WERI-Rb-1 (cell line): Measurements from ENCODE around the gene ASIC3.

ENCODE experiments used
- DNase-seq: peaks from one replicate; pipeline ENCODE4 v3.0.0-alpha.2; 2020
- H3K27ac ChIP-seq: fragments of 250-450 bp; sonication (Bioruptor Pico); 2 replicates; pipeline ENCODE4 v1.5.1; 2020; ENCODE audit warnings: mild to moderate bottlenecking, moderate library complexity
- H3K27me3 ChIP-seq: fragments of 250-450 bp; sonication (Bioruptor Pico); 2 replicates; pipeline ENCODE4 v1.5.1; 2021; ENCODE audit warnings: mild to moderate bottlenecking, low read depth, moderate library complexity; ENCODE audit not compliant: insufficient read depth, severe bottlenecking
- H3K36me3 ChIP-seq: fragments of 250-450 bp; sonication (Bioruptor Pico); 2 replicates; pipeline ENCODE4 v1.5.1; 2020; ENCODE audit warnings: mild to moderate bottlenecking, moderate library complexity
- H3K4me3 ChIP-seq: 2 replicates; pipeline ENCODE4 v1.5.1; 2011; ENCODE audit warnings: low read depth, mild to moderate bottlenecking, control low read depth, low read length
- H3K9me3 ChIP-seq: fragments of 250-450 bp; sonication (Bioruptor Pico); 2 replicates; pipeline ENCODE4 v1.5.1; 2021; ENCODE audit warnings: mild to moderate bottlenecking, moderate library complexity; ENCODE audit not compliant: severe bottlenecking
- CTCF ChIP-seq: IDR thresholded peaks from 2 replicates; pipeline ENCODE4 v1.5.1; 2011; ENCODE audit warnings: low read depth, mild to moderate bottlenecking, control low read depth, inconsistent platforms, low read length

The ASIC3 gene

GRCh38 chr7:151047976-151048815 is at the start of gene ASIC3:
ASIC3 (plus strand) TSS chr7:151048531; CDS start chr7:151048886, 355 bp downstream.
- Histone ChIP-seq H3K4me3 (no peak within 1 kb of the TSS), H3K9me3 (no peaks in the 10 kb centered on the region), H3K36me3 (peaks cover 3% of the 10 kb centered on the region; the same call in 1 of the 2 replicates), H3K27me3 (no peaks in the 10 kb centered on the region), H3K27ac (no peak within 1 kb of the TSS)
- no peak for DNase-seq
- TF ChIP-seq CTCF = no peak

- Histone ChIP-seq H3K9me3 (no peaks in the 10 kb centered on the region), H3K36me3 (no peaks in the 10 kb centered on the region), H3K27me3 (no peaks in the 10 kb centered on the region), H3K27ac (no peak overlapping the region), H3K4me3 (no peak overlapping the region)
- no peak for DNase-seq
- no peak for TF ChIP-seq CTCF
Observed at GRCh38 chr7:150999001-150999400, 49.3 kb upstream of the ASIC3 start.

GRCh38 chr7:150999497-151000230 is 48.7 kb upstream of the ASIC3 start:
- DNase-seq = no peak
- Histone ChIP-seq H3K27ac (no peak overlapping the region), H3K27me3 (no peaks in the 10 kb centered on the region), H3K36me3 (no peaks in the 10 kb centered on the region), H3K9me3 (no peaks in the 10 kb centered on the region), H3K4me3 (no peak overlapping the region)
- no peak for TF ChIP-seq CTCF

- no peaks in the 10 kb centered on the region for H3K36me3 ChIP-seq
- H3K9me3 ChIP-seq = no peaks in the 10 kb centered on the region
- TF ChIP-seq CTCF = no peak
- no peaks in the 10 kb centered on the region for H3K27me3 ChIP-seq
- DNase-seq = no peak
- H3K4me3 ChIP-seq = no peak overlapping the region
- no peak overlapping the region for H3K27ac ChIP-seq
Observed at GRCh38 chr7:151000897-151001495, 47.3 kb upstream of the ASIC3 start.

- no peaks in the 10 kb centered on the region for H3K36me3 ChIP-seq
- no peak for DNase-seq
- no peak overlapping the region for H3K27ac ChIP-seq
- TF ChIP-seq CTCF = no peak
- H3K4me3 ChIP-seq = no peak overlapping the region
- no peaks in the 10 kb centered on the region for H3K27me3 ChIP-seq
- no peaks in the 10 kb centered on the region for H3K9me3 ChIP-seq
Observed at GRCh38 chr7:151001546-151001945, 46.8 kb upstream of the ASIC3 start.
